K562 (cell line): ENCODE results near the gene LYZL6. TPM values are rescaled to one million over a fixed set of nuclear protein-coding genes. Genes with fewer than 3 reads are reported as not detected.

Experiments used
- BMI1 ChIP-seq: fragments of 150-350 bp; IDR thresholded peaks from 2 replicates; pipeline ENCODE4 v1.6.1; 2014; ENCODE audit warnings: low read length
- IRF2 ChIP-seq: sonication (generic); formaldehyde crosslinking; IDR thresholded peaks from 2 replicates; pipeline ENCODE4 v1.8.1; 2022; ENCODE audit warnings: mild to moderate bottlenecking, missing genetic modification reagents
- POLR2H ChIP-seq: IDR thresholded peaks from 2 replicates; pipeline ENCODE4 v1.6.1; 2016; ENCODE audit warnings: missing genetic modification characterization, low read depth, mild to moderate bottlenecking, control low read depth, missing compliant biosample characterization, moderate library complexity
- ZC3H8 ChIP-seq: fragments of 450-650 bp; IDR thresholded peaks from 2 replicates; pipeline ENCODE4 v1.6.1; 2017
- ZNF589 ChIP-seq: fragments of 200-800 bp; sonication (Bioruptor generic); IDR thresholded peaks from 2 replicates; pipeline ENCODE4 v1.6.1; 2016; ENCODE audit warnings: low read depth, missing genetic modification characterization, missing compliant biosample characterization
- polyA plus RNA-seq, 8 experiments: library from polyadenylated mRNA; depleted of rRNA in 4 of 8; stranded (reverse) in 5 of 8; unstranded in 3 of 8; fragments of >200 nt; fragmentation: Nextera tagmentation in 2 of 8; fragmentation: Illumina TruSeq in 1 of 8; extraction: Ambion mirVana in 2 of 8; extraction: Trizol in 1 of 8; gene quantifications; 2 replicates each; pipeline versions ENCODE4 v1.2.1 to v1.2.3, GENCODE V29; 2011 to 2014; ENCODE audit warnings: inconsistent platforms in 1 of 8, missing spikeins in 1 of 8
- total RNA-seq, 7 experiments: library from RNA; depleted of rRNA in 6 of 7; stranded (reverse); fragments of >200 nt in 6 of 7; fragmentation: Illumina TruSeq in 2 of 7; extraction: Trizol in 2 of 7; gene quantifications; 2 replicates each; pipeline versions ENCODE4 v1.2.1 to v1.2.3, GENCODE V29; 2011 to 2021; ENCODE audit warnings: low replicate concordance in 1 of 7
- TF ChIP-seq, protein P1 (sequence below): fragments of 250-450 bp; sonication (Bioruptor Pico); IDR thresholded peaks from 2 replicates; pipeline ENCODE4 v1.5.0; 2021; ENCODE audit warnings: mild to moderate bottlenecking, moderate library complexity
- TF ChIP-seq, protein P2 (sequence below): fragments of 450-650 bp; formaldehyde crosslinking; conservative IDR thresholded peaks from 2 replicates; pipeline ENCODE4 v1.4.0; 2022; ENCODE audit warnings: mild to moderate bottlenecking, missing genetic modification characterization
- TF ChIP-seq, protein P3 (sequence below): fragments of 250-450 bp; sonication (Bioruptor Pico); IDR thresholded peaks from 2 replicates; pipeline ENCODE4 v1.8.0; 2021; ENCODE audit warnings: borderline replicate concordance, mild to moderate bottlenecking, moderate library complexity; ENCODE audit not compliant: poor library complexity, severe bottlenecking

The LYZL6 gene
- total and polyA plus RNA-seq, 9 of the 15 experiments (the other 6 are each of a cell fraction or from before 2014, with no cell fraction given): not detected

DNA sequence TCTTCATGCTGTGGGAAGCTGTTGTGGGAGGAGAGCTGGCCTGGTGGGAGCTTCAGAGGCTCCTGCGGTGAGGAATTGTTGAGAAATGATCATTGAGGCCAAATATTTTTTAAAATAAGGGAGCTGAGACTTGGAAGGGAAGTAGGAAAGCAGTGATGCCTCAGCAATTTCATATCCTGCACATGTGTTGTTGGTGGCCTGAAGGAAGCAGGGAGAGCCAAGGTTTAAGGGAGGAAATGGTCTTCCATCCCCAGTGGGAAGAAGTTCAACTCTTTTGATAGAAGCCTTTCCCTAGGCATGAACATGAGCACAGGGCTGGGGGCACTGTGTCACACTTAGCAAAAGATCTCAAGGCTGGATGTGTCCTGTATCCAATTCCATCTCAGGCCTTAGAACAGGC is 43.1 kb upstream of the LYZL6 start, which contains the start of gene CCL14 (continued):
- TF ChIP-seq, protein P1, sequence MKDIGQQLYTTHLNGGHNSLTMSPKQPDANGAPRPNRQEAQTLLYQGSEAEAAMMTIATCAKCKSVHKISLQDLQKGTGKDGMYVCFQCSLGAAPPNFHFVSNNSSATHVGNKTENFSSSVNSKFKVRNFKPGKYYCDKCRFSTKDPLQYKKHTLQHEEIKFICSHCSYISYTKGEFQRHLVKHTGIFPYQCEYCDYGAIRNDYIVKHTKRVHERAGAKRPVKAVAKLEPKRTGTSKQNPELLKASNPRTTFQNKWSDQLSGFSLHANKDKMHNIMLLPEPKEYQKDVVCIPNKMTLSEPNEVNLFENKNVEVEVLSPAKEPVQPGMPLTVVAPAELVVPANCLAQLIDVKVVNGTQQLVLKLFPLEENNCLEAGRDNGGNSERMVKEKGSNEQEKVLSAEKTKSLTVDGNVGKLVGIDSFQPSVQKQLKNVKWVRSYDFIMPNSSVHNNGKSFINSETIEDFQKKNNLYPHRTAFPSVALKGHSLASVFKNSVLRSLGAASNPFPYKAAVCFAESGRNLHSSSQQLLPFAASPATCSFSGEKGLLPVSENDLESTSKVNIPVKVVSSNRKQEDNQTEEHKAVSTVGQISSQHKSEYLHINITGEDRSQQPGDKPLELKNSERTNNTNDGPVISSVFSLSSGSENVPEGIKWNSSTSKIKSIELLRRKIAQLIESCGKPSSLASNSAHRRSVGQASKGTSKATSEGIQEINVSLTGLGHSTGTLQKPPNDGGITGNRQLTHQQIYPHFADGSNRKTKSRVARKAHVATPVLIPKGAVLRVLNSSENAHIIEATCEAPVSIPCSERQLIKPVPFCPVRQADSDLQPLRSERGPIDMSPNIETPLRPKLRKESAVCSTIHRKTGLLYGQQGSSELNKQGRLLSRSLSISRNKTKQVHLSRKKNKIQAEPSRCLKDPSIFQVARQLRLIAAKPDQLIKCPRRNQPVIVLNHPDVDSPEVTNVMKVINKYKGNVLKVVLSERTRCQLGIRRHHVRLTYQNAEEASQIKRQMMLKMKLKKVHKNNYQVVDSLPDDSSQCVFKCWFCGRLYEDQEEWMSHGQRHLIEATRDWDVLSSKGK (CRISPR knock-in tag): no peak
- TF ChIP-seq BMI1 (no peak), ZC3H8 (no peak), IRF2 (CRISPR knock-in tag) (no peak), POLR2H (tag) (no peak), ZNF589 (CRISPR knock-in tag) (no peak)
- TF ChIP-seq, protein P2, sequence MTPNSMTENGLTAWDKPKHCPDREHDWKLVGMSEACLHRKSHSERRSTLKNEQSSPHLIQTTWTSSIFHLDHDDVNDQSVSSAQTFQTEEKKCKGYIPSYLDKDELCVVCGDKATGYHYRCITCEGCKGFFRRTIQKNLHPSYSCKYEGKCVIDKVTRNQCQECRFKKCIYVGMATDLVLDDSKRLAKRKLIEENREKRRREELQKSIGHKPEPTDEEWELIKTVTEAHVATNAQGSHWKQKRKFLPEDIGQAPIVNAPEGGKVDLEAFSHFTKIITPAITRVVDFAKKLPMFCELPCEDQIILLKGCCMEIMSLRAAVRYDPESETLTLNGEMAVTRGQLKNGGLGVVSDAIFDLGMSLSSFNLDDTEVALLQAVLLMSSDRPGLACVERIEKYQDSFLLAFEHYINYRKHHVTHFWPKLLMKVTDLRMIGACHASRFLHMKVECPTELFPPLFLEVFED (CRISPR knock-in tag): no peak
- TF ChIP-seq, protein P3, sequence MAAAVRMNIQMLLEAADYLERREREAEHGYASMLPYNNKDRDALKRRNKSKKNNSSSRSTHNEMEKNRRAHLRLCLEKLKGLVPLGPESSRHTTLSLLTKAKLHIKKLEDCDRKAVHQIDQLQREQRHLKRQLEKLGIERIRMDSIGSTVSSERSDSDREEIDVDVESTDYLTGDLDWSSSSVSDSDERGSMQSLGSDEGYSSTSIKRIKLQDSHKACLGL (CRISPR knock-in tag): no peak
